Body of pancreas (tissue), 4 donors: ENCODE results near the gene PTPRJ. TPM values are rescaled to one million over a fixed set of nuclear protein-coding genes. Genes with fewer than 3 reads are reported as not detected.

Source experiments
- ATAC-seq: fragments of 150-250 bp; one replicate; pipeline ENCODE4 v1.9.1; 2016
- DNase-seq, 4 donors: peaks; one replicate each; pipeline ENCODE4 v3.0.0-alpha.2; 2019
- H3K27ac ChIP-seq, 4 donors: fragments of 200-600 bp; sonication (generic); 1 replicate in 3 of 4; 2 replicates in 1 of 4; pipeline versions ENCODE4 v1.5.1 to v1.6.1; 2016 to 2019; ENCODE audit warnings: mild to moderate bottlenecking in 1 of 4, mixed read lengths in 1 of 4, moderate library complexity in 1 of 4
- H3K27me3 ChIP-seq, 2 donors: fragments of 200-600 bp; sonication (generic); one replicate each; pipeline ENCODE4 v1.6.0; 2016; ENCODE audit warnings: mild to moderate bottlenecking in 1 of 2
- H3K36me3 ChIP-seq, 2 donors: fragments of 200-600 bp; sonication (generic); replicated peaks in 1 of 2; 2 replicates each; pipeline ENCODE4 v1.5.1; 2016; ENCODE audit warnings: low read depth in 2 of 2; ENCODE audit not compliant: insufficient read depth in 1 of 2
- H3K4me1 ChIP-seq: fragments of 200-600 bp; sonication (generic); one replicate; pipeline ENCODE4 v1.6.0; 2016
- H3K4me3 ChIP-seq, 2 donors: fragments of 200-600 bp; sonication (generic); 1 replicate in 1 of 2; 2 replicates in 1 of 2; pipeline ENCODE4 v1.5.1; 2016 to 2019
- H3K9me3 ChIP-seq, 3 donors: fragments of 200-600 bp; sonication (generic); 1 replicate in 2 of 3; 2 replicates in 1 of 3; pipeline ENCODE4 v1.5.1; 2016
- POLR2A ChIP-seq, 3 donors: fragments of 450-650 bp; IDR thresholded peaks; one replicate each; pipeline ENCODE4 v1.6.1; 2016; ENCODE audit warnings: antibody characterized with exemption in 3 of 3, mild to moderate bottlenecking in 2 of 3
- WGBS, 2 donors: methylation state at CpG; one replicate each; pipeline ENCODE4 v1.1.5; 2017; 5-methylcytosine and 5-hydroxymethylcytosine counted together
- intact Hi-C: fragments of 100-400 bp; cut with DNase I; formaldehyde crosslinking; loops from one replicate; pipeline ENCODE4 v1.15.1; 2023
- total RNA-seq, 2 donors: library from RNA; depleted of rRNA; stranded (reverse); fragments of >200 nt; gene quantifications; one replicate each; pipeline ENCODE4 v1.1.0, GENCODE V29; 2016
- TF ChIP-seq, protein P1 (sequence below), 7 experiments: fragments of 450-650 bp in 4 of 7; fragments of 200-600 bp in 3 of 7; sonication (generic) in 3 of 7; IDR thresholded peaks; one replicate each; pipeline ENCODE4 v1.5.1; 2016 to 2019; ENCODE audit warnings: antibody characterized with exemption in 7 of 7

The PTPRJ gene
- total RNA-seq, 2 donors from 2014 or later: 10.9 to 17.1 TPM

DNA sequence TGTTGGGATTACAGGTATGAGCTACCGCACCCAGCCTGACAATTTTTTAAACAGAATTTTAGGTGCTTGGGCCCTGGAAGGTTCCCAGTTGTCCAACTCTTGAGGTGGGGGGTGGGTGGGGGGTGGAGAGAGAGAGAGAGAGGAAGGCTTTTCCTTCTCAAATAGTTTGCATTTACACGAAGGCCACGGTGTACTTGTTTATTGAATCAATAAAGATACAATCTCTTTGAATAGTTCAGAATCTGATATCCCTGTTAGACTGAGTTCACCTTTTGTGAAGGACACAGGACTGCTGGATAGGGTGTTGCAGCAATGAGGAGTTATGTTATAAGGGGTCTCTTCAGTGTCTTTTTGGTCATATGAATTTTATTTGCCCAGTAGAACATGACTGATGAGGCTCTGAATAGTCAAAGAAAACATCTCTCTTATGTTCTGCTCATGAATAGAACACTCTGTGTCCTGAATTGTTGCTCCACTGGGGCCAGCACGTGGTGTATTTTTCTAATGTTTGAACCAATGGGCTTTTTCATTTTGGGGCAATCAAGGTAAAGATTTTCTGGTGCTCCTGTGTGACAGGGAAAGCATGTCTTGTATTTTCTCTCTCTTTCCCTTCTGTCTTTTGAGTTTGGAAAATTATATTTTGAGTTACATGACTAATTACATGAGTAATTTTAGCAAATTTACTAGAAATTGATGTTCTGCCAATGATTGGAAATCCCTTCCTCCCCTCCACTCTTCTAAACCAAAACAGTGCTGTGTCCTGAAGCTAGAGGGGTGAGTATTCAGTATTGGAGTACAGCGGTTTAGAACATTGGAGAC, 61.7 kb downstream of the PTPRJ start:
- DNase-seq (no peak), ATAC-seq (no peak)
- Histone ChIP-seq H3K4me1 (peaks cover 15% of the 10 kb centered on the region), H3K9me3 (no peaks in the 10 kb centered on the region), H3K36me3 (no peaks in the 10 kb centered on the region), H3K27ac (peak overlapping the region in 2 of 4 donors; percentile 19 to 47), H3K4me3 (no peak overlapping the region), H3K27me3 (no peaks in the 10 kb centered on the region)
- no peak for TF ChIP-seq POLR2A (IDR thresholded peaks at IDR 0.05)
- TF ChIP-seq, protein P1, sequence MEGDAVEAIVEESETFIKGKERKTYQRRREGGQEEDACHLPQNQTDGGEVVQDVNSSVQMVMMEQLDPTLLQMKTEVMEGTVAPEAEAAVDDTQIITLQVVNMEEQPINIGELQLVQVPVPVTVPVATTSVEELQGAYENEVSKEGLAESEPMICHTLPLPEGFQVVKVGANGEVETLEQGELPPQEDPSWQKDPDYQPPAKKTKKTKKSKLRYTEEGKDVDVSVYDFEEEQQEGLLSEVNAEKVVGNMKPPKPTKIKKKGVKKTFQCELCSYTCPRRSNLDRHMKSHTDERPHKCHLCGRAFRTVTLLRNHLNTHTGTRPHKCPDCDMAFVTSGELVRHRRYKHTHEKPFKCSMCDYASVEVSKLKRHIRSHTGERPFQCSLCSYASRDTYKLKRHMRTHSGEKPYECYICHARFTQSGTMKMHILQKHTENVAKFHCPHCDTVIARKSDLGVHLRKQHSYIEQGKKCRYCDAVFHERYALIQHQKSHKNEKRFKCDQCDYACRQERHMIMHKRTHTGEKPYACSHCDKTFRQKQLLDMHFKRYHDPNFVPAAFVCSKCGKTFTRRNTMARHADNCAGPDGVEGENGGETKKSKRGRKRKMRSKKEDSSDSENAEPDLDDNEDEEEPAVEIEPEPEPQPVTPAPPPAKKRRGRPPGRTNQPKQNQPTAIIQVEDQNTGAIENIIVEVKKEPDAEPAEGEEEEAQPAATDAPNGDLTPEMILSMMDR (IDR thresholded peaks at IDR 0.05): no peak
- intact Hi-C loops: no loop called here
- WGBS, 2 donors: 50 to 68% methylated on average over 5 of the region's 5 CpGs

DNA sequence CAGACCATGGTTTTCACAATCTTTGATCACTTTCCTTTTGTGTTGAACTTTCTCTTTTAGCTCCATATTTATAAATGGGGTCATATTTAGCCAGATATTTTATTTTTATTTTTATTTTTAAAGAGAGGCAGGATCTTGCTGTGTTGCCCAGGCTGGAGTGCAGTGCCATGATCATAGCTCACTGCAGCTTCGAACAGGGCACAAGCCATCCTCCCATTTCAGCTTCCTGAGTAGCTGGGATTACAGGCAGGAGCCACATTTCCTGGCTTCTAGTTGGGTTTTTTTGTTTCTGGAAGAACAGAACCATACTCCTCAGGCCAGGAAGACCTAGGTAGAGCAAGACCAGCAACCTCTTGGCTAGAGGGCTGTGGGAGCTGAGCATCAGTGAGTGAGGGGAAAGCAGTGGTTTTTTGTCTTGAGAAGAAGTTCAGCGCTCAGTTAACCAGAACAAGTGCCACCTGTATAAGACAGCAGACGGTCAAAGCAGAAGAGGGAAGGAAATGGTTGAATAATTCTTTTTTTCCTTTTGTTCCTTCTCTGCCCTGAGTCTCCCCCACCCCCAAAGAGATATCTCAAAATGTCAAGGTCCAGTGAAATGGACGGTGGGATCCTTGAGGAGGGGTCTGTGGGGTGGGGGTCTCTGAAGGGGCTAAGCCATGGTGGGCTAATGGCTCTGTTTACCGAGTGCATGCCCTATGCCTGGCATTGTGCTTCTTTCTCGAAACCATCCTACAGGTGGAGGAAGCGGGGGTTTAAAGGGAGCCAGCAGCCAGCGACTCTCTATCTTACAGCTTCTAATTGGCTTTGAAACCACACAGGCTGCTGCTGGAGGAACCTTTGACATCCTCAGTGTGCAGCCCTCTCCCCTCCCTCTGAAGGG, 63.0 kb downstream of the PTPRJ start:
- no peaks in the 10 kb centered on the region for H3K9me3 ChIP-seq
- no peaks in the 10 kb centered on the region for H3K27me3 ChIP-seq
- intact Hi-C loops: no loop called here
- WGBS, 2 donors: 71 to 86% methylated on average over 8 of the region's 8 CpGs
- peaks cover 15% of the 10 kb centered on the region for H3K4me1 ChIP-seq
- H3K36me3 ChIP-seq: no peaks in the 10 kb centered on the region
- DNase-seq (no peak), ATAC-seq (no peak)
- TF ChIP-seq POLR2A (IDR thresholded peaks at IDR 0.05): no peak
- TF ChIP-seq, protein P1 (IDR thresholded peaks at IDR 0.05): no peak
- peak overlapping the region in 1 of 4 donors; percentile 47 for H3K27ac ChIP-seq
- no peak overlapping the region for H3K4me3 ChIP-seq

DNA sequence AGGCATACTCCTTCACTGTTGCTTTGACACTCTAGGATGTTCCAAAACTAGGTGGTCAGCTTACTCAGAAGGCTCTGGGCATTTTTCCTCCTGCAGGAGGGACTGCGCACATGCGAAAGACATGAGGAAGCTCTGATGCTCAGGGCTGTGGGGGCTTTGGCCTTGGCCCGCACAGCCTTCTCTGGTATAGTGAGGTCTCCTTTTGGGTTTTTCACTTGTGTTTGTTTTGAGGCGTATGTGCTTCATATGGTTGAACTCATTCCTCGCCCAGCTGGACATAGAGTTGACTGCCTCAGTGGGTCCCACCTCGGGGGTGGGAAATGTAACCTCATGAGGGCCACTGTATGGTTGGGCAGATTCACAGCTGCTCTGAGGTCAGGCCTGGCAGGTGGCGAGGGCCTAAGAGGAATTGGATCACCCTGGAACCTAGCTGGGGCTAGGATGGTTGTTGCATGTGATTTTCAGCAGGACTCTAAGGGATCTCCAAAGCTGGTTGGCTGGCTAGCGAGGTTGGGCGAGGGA, 63.7 kb downstream of the PTPRJ start:
- 93 to 95% methylated on average over 6 to 9 of the region's 9 CpGs for WGBS, 2 donors
- TF ChIP-seq, protein P1 (IDR thresholded peaks at IDR 0.05): no peak
- no peak for TF ChIP-seq POLR2A (IDR thresholded peaks at IDR 0.05)
- Histone ChIP-seq H3K27me3 (no peaks in the 10 kb centered on the region), H3K9me3 (no peaks in the 10 kb centered on the region), H3K36me3 (no peaks in the 10 kb centered on the region), H3K27ac (peak overlapping the region in 1 of 4 donors; percentile 9), H3K4me3 (no peak overlapping the region), H3K4me1 (peaks cover 15% of the 10 kb centered on the region)
- intact Hi-C loops: no loop called here
- ATAC-seq: no peak
- no peak for DNase-seq

DNA sequence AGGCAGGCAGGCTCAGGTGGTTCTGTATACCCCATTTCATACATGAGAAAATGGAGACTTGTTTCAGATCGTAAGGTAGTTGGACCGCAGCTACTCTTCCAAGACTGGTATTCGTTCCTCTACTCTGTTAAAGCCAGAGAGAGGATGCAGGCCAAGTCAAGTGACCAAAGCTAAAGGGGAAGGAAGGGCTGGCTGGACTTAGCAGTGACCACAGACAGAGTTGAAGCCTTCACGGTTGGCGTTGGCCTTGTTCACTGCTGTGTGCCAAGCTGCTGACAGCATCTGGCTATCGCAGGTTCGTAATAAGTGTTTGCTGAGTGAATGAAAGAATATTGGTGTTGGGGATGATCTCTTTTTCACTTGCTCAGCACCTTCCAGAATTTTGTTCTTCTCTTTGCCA, 64.2 kb downstream of the PTPRJ start:
- intact Hi-C loops: no loop called here
- DNase-seq (peak in 1 of 4 donors; percentile 59), ATAC-seq (no peak)
- no peak for TF ChIP-seq POLR2A (IDR thresholded peaks at IDR 0.05)
- TF ChIP-seq, protein P1 (IDR thresholded peaks at IDR 0.05): no peak
- Histone ChIP-seq H3K4me1 (peaks cover 15% of the 10 kb centered on the region), H3K9me3 (no peaks in the 10 kb centered on the region), H3K4me3 (no peak overlapping the region), H3K27me3 (no peaks in the 10 kb centered on the region), H3K36me3 (no peaks in the 10 kb centered on the region), H3K27ac (peak overlapping the region in 1 of 4 donors; percentile 38)
- 77 to 95% methylated on average over 7 of the region's 7 CpGs for WGBS, 2 donors
